ENCODE data around the gene FRS3. TPM values are rescaled to one million over a fixed set of nuclear protein-coding genes. Genes with fewer than 3 reads are reported as not detected.

FRS3 gene
- total RNA-seq, 2 donors from 2014 or later: 2.6 to 3.2 TPM

- H3K36me3 ChIP-seq: no peaks in the 10 kb centered on the region
- no peak for DNase-seq (ENCODE audit: low spot score)
- TF ChIP-seq, protein P1, sequence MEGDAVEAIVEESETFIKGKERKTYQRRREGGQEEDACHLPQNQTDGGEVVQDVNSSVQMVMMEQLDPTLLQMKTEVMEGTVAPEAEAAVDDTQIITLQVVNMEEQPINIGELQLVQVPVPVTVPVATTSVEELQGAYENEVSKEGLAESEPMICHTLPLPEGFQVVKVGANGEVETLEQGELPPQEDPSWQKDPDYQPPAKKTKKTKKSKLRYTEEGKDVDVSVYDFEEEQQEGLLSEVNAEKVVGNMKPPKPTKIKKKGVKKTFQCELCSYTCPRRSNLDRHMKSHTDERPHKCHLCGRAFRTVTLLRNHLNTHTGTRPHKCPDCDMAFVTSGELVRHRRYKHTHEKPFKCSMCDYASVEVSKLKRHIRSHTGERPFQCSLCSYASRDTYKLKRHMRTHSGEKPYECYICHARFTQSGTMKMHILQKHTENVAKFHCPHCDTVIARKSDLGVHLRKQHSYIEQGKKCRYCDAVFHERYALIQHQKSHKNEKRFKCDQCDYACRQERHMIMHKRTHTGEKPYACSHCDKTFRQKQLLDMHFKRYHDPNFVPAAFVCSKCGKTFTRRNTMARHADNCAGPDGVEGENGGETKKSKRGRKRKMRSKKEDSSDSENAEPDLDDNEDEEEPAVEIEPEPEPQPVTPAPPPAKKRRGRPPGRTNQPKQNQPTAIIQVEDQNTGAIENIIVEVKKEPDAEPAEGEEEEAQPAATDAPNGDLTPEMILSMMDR (IDR thresholded peaks at IDR 0.05): no peak
- no peaks in the 10 kb centered on the region for H3K4me1 ChIP-seq (ENCODE audit: control insufficient read depth in 1 of 2, low read depth in 2 of 2)
- H3K27ac ChIP-seq: no peak overlapping the region
- H3K9me3 ChIP-seq: no peaks in the 10 kb centered on the region
- no peak overlapping the region for H3K4me3 ChIP-seq
- no peak for ATAC-seq (ENCODE audit: insufficient number of reproducible peaks, low FRiP score, low read depth)
- no peaks in the 10 kb centered on the region for H3K27me3 ChIP-seq (replicated peaks; ENCODE audit: insufficient read depth)
These were observed 33.6 kb downstream of the FRS3 start for GRCh38 chr6:41746107-41746506.

- Histone ChIP-seq H3K27ac (no peak overlapping the region), H3K36me3 (no peaks in the 10 kb centered on the region), H3K4me1 (ENCODE audit: control insufficient read depth in 1 of 2, low read depth in 2 of 2) (no peaks in the 10 kb centered on the region), H3K27me3 (replicated peaks; ENCODE audit: insufficient read depth) (no peaks in the 10 kb centered on the region), H3K9me3 (no peaks in the 10 kb centered on the region), H3K4me3 (no peak overlapping the region)
- TF ChIP-seq, protein P1 (IDR thresholded peaks at IDR 0.05): no peak
- ATAC-seq (ENCODE audit: insufficient number of reproducible peaks, low FRiP score, low read depth) (no peak), DNase-seq (ENCODE audit: low spot score) (no peak)
These were observed 35.4 kb downstream of the FRS3 start for GRCh38 chr6:41744236-41744787.

DNA sequence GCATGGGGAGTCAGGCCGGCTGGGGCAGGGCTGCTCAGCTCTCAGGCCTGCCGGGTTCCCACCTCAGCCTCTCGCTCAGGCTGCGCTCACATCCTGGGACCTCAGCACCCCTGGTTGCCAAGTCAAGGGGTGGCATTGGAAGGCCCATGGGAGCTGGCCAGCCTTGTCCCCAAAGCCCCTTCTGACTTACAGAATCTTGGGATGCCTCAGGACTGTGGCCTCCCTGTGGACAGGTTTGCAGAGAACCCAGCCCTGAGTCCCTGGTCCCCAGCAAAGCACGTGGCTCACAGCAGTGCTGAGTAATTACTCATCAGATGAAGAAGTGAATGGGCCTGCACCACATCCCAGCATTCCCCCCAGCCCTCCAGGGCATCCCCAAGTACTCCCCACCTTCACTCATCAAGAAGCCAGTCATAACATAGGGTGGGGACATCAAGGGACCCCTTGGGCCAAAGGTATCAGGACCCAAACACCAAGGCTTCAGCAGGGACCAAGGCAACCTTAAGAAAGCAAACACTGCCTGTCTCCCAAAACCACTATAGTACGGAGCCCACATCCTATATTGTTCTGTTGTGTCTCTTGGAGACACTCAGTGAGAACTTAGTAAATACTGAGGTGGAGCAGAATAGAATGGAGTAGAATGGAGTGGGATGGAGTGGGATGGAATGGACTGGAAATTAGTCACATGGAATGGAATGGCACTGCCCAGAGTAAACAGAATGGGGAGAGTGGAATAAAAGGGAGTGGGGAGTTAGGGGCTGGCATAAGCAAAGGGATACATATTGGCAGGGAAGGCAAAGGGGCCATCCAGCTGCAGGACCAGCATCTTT, 36.1 kb downstream of the FRS3 start:
- ATAC-seq (ENCODE audit: insufficient number of reproducible peaks, low FRiP score, low read depth) (no peak), DNase-seq (ENCODE audit: low spot score) (no peak)
- Histone ChIP-seq H3K4me1 (ENCODE audit: control insufficient read depth in 1 of 2, low read depth in 2 of 2) (no peaks in the 10 kb centered on the region), H3K36me3 (no peaks in the 10 kb centered on the region), H3K27me3 (replicated peaks; ENCODE audit: insufficient read depth) (no peaks in the 10 kb centered on the region), H3K4me3 (no peak overlapping the region), H3K9me3 (no peaks in the 10 kb centered on the region), H3K27ac (no peak overlapping the region)
- TF ChIP-seq, protein P1 (IDR thresholded peaks at IDR 0.05): no peak

DNA sequence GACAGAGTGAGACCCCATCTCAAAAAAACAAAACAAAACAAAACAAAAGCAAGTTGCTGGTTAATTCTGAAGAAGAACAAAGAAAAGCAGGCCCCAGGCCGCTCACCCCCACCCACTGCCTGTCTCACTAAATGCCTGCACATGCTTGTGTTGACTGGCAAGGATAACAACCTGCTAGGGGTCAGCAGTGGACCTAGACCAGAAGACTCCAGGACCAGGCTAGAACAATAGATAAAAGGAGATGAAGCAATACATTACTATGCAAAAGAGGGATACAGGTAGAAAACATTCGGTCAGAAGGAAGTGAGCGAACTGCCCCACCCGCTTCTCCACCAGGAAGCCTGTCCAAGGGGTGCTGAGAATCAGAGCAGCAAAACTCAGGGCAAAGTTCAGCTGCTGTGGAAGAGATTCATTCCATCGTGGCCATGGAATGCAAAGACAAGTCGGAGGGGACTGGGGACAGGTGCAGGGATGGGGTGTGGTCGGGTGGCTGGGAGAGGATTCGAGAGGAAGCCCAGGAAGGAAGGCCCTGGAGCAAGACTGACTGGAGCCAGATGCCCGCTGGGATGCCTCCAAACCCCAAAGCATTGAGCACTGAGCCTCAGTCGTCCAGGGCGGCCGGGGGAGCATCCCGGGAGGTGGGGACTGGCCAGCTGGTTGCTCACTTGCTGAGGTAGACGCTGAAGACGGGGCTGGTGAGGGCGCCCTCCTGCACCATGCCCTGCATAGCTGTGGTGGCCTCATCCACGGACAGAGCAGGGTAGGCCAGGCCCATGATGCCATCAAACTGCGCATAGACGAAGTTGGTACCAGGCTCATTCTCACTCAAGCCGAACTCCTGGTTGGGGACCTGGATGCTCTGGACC, 37.8 kb downstream of the FRS3 start:
- Histone ChIP-seq H3K36me3 (no peaks in the 10 kb centered on the region), H3K4me1 (ENCODE audit: control insufficient read depth in 1 of 2, low read depth in 2 of 2) (no peaks in the 10 kb centered on the region), H3K27me3 (replicated peaks; ENCODE audit: insufficient read depth) (no peaks in the 10 kb centered on the region), H3K27ac (no peak overlapping the region), H3K9me3 (no peaks in the 10 kb centered on the region), H3K4me3 (no peak overlapping the region)
- DNase-seq (ENCODE audit: low spot score) (no peak), ATAC-seq (ENCODE audit: insufficient number of reproducible peaks, low FRiP score, low read depth) (no peak)
- TF ChIP-seq, protein P1 (IDR thresholded peaks at IDR 0.05): no peak

All from thoracic aorta (tissue), 2 donors.